GM21786 (cell line): Measurements from ENCODE around the gene TMEM184B.
A peak's percentile ranks its signal among the peaks of the same experiment; 100 is the strongest.
"Not testable (repeated sequence)": the region's sequence is repeated elsewhere in the genome, so short reads cannot be mapped to it uniquely, and the experiment has no call there.

Experiments used
- ATAC-seq: cut with Tn5 transposase; IDR thresholded peaks from one replicate; pipeline ENCODE4 v1.9.1; 2021; ENCODE audit not compliant: unreplicated experiment

The TMEM184B gene

GRCh38 chr22:38184788-38185187 lies 88.0 kb downstream of the TMEM184B start:
- no peak for ATAC-seq

- peak; percentile 80 for ATAC-seq
Measured at GRCh38 chr22:38181453-38182200, 91.2 kb downstream of the TMEM184B start, which contains the start of gene PLA2G6. Gene PLA2G6 (minus strand): TSS chr22:38181830. CDS start chr22:38169426, 12,404 bp downstream.

- no peak for ATAC-seq
Measured at GRCh38 chr22:38180841-38181452, 91.9 kb downstream of the TMEM184B start.

- not testable (repeated sequence) for ATAC-seq
Measured at GRCh38 chr22:38178605-38178937, 94.2 kb downstream of the TMEM184B start.

GRCh38 chr22:38177926-38178604 lies 94.7 kb downstream of the TMEM184B start:
- ATAC-seq: no peak

- not testable (repeated sequence) for ATAC-seq
Measured at GRCh38 chr22:38177571-38177925, 95.3 kb downstream of the TMEM184B start.

- ATAC-seq: no peak
Measured at GRCh38 chr22:38177044-38177443, 95.8 kb downstream of the TMEM184B start.

GRCh38 chr22:38176170-38176741 lies 96.6 kb downstream of the TMEM184B start:
- no peak for ATAC-seq

GRCh38 chr22:38175206-38176118 lies 97.3 kb downstream of the TMEM184B start:
- ATAC-seq: no peak

- ATAC-seq: no peak
Measured at GRCh38 chr22:38174626-38175025, 98.2 kb downstream of the TMEM184B start.

- ATAC-seq: no peak
Measured at GRCh38 chr22:38173641-38173906, 99.2 kb downstream of the TMEM184B start.

- no peak for ATAC-seq
Measured at GRCh38 chr22:38172832-38173640, 99.8 kb downstream of the TMEM184B start.

GRCh38 chr22:38171927-38172831 lies 100.6 kb downstream of the TMEM184B start:
- no peak for ATAC-seq

- ATAC-seq: no peak
Measured at GRCh38 chr22:38170469-38170868, 102.3 kb downstream of the TMEM184B start.
